HG02610 (cell line): ENCODE results near the gene UROS.

Source experiments
- ATAC-seq: cut with Tn5 transposase; IDR thresholded peaks from one replicate; pipeline ENCODE4 v1.9.1; 2021; ENCODE audit warnings: mild to moderate bottlenecking, moderate library complexity; ENCODE audit not compliant: unreplicated experiment

Gene UROS

GRCh38 chr10:125792342-125793300 is 30.4 kb downstream of the UROS start:
- ATAC-seq = no peak

GRCh38 chr10:125788156-125789034 is 34.7 kb downstream of the UROS start:
- no peak for ATAC-seq

GRCh38 chr10:125785791-125786190 is 37.3 kb downstream of the UROS start:
- no peak for ATAC-seq

- peak; percentile 52 for ATAC-seq
These were observed 39.1 kb downstream of the UROS start for GRCh38 chr10:125783957-125784356.

GRCh38 chr10:125783408-125783807 is 39.6 kb downstream of the UROS start:
- no peak for ATAC-seq

GRCh38 chr10:125782616-125783015 is 40.4 kb downstream of the UROS start:
- no peak for ATAC-seq

- no peak for ATAC-seq
These were observed 41.0 kb downstream of the UROS start for GRCh38 chr10:125782054-125782453.

- no peak for ATAC-seq
These were observed 41.7 kb downstream of the UROS start for GRCh38 chr10:125781374-125781773.

GRCh38 chr10:125779403-125780327 is 43.4 kb downstream of the UROS start:
- no peak for ATAC-seq

GRCh38 chr10:125778556-125778955 is 44.5 kb downstream of the UROS start:
- ATAC-seq = no peak

GRCh38 chr10:125777806-125778205 is 45.3 kb downstream of the UROS start:
- ATAC-seq = no peak

GRCh38 chr10:125775491-125776106 is 47.5 kb downstream of the UROS start, which contains the start of gene MMP21:
TSS of gene MMP21 (minus strand) at chr10:125775821. CDS start at chr10:125775821, 0 bp downstream.
- no peak for ATAC-seq

GRCh38 chr10:125774581-125775191 is 48.4 kb downstream of the UROS start:
- ATAC-seq = no peak

GRCh38 chr10:125773687-125774543 is 49.1 kb downstream of the UROS start:
- ATAC-seq = no peak

- no peak for ATAC-seq
These were observed 50.2 kb downstream of the UROS start for GRCh38 chr10:125772864-125773180.

- no peak for ATAC-seq
These were observed 50.8 kb downstream of the UROS start for GRCh38 chr10:125772112-125772863.

GRCh38 chr10:125770844-125771243 is 52.2 kb downstream of the UROS start:
- no peak for ATAC-seq

GRCh38 chr10:125769175-125769574 is 53.9 kb downstream of the UROS start:
- no peak for ATAC-seq
